A549 (cell line): Measurements from ENCODE around the gene NPM1. TPM values are rescaled to one million over a fixed set of nuclear protein-coding genes. Genes with fewer than 3 reads are reported as not detected.

Source experiments
- ATAC-seq, 2 experiments: fragments of 200-7000 bp in 1 of 2; fragments of >200 bp in 1 of 2; cut with Nextera tagmentation in 1 of 2; cut with Tn5 transposase in 1 of 2; 3 replicates each; pipeline versions ENCODE4 v1.8.0 to v1.9.1; 2018 to 2020; ENCODE audit warnings: mild to moderate bottlenecking in 1 of 2, moderate library complexity in 1 of 2
- CTCF ChIA-PET: fragments of 300-600 bp; sonication (Branson Sonifier 250); formaldehyde crosslinking; extraction: SDS; loops from one replicate; lab custom pipeline; 2021; ENCODE audit warnings: antibody characterized with exemption, inconsistent platforms; lab: Yijun Ruan, JAX
- POLR2A ChIA-PET: fragments of 350-600 bp; formaldehyde crosslinking; extraction: SDS; loops from one replicate; lab custom pipeline; 2021; ENCODE audit warnings: antibody characterized with exemption, inconsistent platforms; lab: Yijun Ruan, JAX
- DNase-seq, 2 experiments: peaks; one replicate each; pipeline versions ENCODE4 v3.0.0 to v3.0.0-alpha.2; 2011 to 2016; ENCODE audit warnings: low read depth in 1 of 2, low spot score in 1 of 2
- FAIRE-seq: peaks from 2 replicates; lab custom pipeline; 2011; peaks lifted over from hg19 to GRCh38; lab: Jason Lieb, UNC
- H3K27ac ChIP-seq, 2 experiments: fragments of >200 bp; sonication (Bioruptor Twin); formaldehyde crosslinking; 3 replicates each; pipeline ENCODE4 v1.5.1; 2016 to 2017
- H3K4me1 ChIP-seq: fragments of >200 bp; sonication (Bioruptor Twin); formaldehyde crosslinking; 3 replicates; pipeline ENCODE4 v1.6.1; 2016
- H3K4me2 ChIP-seq: fragments of >200 bp; sonication (Bioruptor Twin); formaldehyde crosslinking; 3 replicates; pipeline ENCODE4 v1.6.1; 2016
- H3K4me3 ChIP-seq: fragments of >200 bp; sonication (Bioruptor Twin); formaldehyde crosslinking; 3 replicates; pipeline ENCODE4 v1.5.1; 2016
- H3K9me3 ChIP-seq: fragments of >200 bp; sonication (Bioruptor Twin); formaldehyde crosslinking; 3 replicates; pipeline ENCODE4 v1.6.1; 2016
- CBX2 ChIP-seq: fragments of 200-600 bp; sonication (generic); IDR thresholded peaks from 2 replicates; pipeline ENCODE4 v1.6.1; 2016; ENCODE audit warnings: low read depth, mild to moderate bottlenecking, borderline replicate concordance
- CEBPB ChIP-seq, 2 experiments: fragments of >200 bp in 1 of 2; sonication (Bioruptor Twin) in 1 of 2; formaldehyde crosslinking in 1 of 2; IDR thresholded peaks; 2 replicates each; pipeline ENCODE4 v1.6.1; 2012 to 2016
- EHMT2 ChIP-seq: fragments of 200-600 bp; sonication (generic); IDR thresholded peaks from 2 replicates; pipeline ENCODE4 v1.6.1; 2016; ENCODE audit warnings: antibody characterized with exemption, low read depth, mild to moderate bottlenecking, moderate library complexity
- EP300 ChIP-seq, 2 experiments: fragments of >200 bp; sonication (Bioruptor Twin); formaldehyde crosslinking; IDR thresholded peaks; 2 replicates in 1 of 2; 3 replicates in 1 of 2; pipeline ENCODE4 v1.6.1; 2016 to 2017
- ESRRA ChIP-seq: fragments of 150-350 bp; IDR thresholded peaks from 2 replicates; pipeline ENCODE4 v1.6.1; 2014; ENCODE audit warnings: mild to moderate bottlenecking, low read length, borderline replicate concordance
- FOSB ChIP-seq: fragments of 250-450 bp; sonication (Bioruptor Pico); IDR thresholded peaks from 2 replicates; pipeline ENCODE4 v1.5.0; 2020; ENCODE audit warnings: mild to moderate bottlenecking, moderate library complexity
- FOXS1 ChIP-seq: fragments of 250-450 bp; sonication (Bioruptor Pico); IDR thresholded peaks from 2 replicates; pipeline ENCODE4 v1.5.0; 2020; ENCODE audit warnings: mild to moderate bottlenecking, moderate library complexity
- GATA3 ChIP-seq: IDR thresholded peaks from 2 replicates; pipeline ENCODE4 v1.6.1; 2012; ENCODE audit warnings: borderline replicate concordance
- HOXA7 ChIP-seq: fragments of 250-450 bp; sonication (Bioruptor Pico); IDR thresholded peaks from 2 replicates; pipeline ENCODE4 v1.5.0; 2020; ENCODE audit warnings: mild to moderate bottlenecking, moderate library complexity
- HOXB13 ChIP-seq: fragments of 250-450 bp; sonication (Bioruptor Pico); IDR thresholded peaks from 2 replicates; pipeline ENCODE4 v1.5.0; 2020; ENCODE audit warnings: low read depth, mild to moderate bottlenecking, moderate library complexity
- KDM1A ChIP-seq: fragments of 200-600 bp; sonication (generic); IDR thresholded peaks from 2 replicates; pipeline ENCODE4 v1.6.1; 2016; ENCODE audit warnings: low read depth, mild to moderate bottlenecking
- MAFK ChIP-seq: fragments of 450-650 bp; IDR thresholded peaks from 2 replicates; pipeline ENCODE4 v1.6.1; 2014; ENCODE audit not compliant: partially characterized antibody
- NFE2L2 ChIP-seq: fragments of 150-350 bp; conservative IDR thresholded peaks from 2 replicates; pipeline ENCODE4 v1.6.1; 2014; ENCODE audit warnings: low read length
- POLR2A ChIP-seq: IDR thresholded peaks from 2 replicates; pipeline ENCODE4 v1.6.1; 2012; ENCODE audit warnings: mild to moderate bottlenecking, low read length
- POLR2AphosphoS2 ChIP-seq: conservative IDR thresholded peaks from 2 replicates; pipeline ENCODE4 v1.6.1; 2012; ENCODE audit warnings: low read length, improper control_type of control experiment, inconsistent platforms
- RAD21 ChIP-seq, 2 experiments: fragments of >200 bp in 1 of 2; sonication (Bioruptor Twin) in 1 of 2; formaldehyde crosslinking in 1 of 2; IDR thresholded peaks in 1 of 2; conservative IDR thresholded peaks in 1 of 2; 2 replicates in 1 of 2; 3 replicates in 1 of 2; pipeline ENCODE4 v1.6.1; 2012 to 2018; ENCODE audit warnings: inconsistent platforms in 1 of 2
- RNF2 ChIP-seq: fragments of 200-600 bp; sonication (generic); IDR thresholded peaks from 2 replicates; pipeline ENCODE4 v1.6.1; 2016; ENCODE audit warnings: low read depth, mild to moderate bottlenecking, antibody characterized with exemption, moderate library complexity, borderline replicate concordance
- SMC3 ChIP-seq: fragments of >200 bp; sonication (Bioruptor Twin); formaldehyde crosslinking; IDR thresholded peaks from 3 replicates; pipeline ENCODE4 v1.6.1; 2018; ENCODE audit warnings: inconsistent platforms
- TFCP2L1 ChIP-seq: fragments of 250-450 bp; sonication (Bioruptor Pico); IDR thresholded peaks from 2 replicates; pipeline ENCODE4 v1.5.0; 2021; ENCODE audit warnings: mild to moderate bottlenecking
- ZFP36 ChIP-seq: fragments of 450-650 bp; IDR thresholded peaks from 2 replicates; pipeline ENCODE4 v1.6.1; 2014; ENCODE audit warnings: borderline replicate concordance; ENCODE audit not compliant: partially characterized antibody
- ZNF302 ChIP-seq: fragments of 250-450 bp; sonication (Bioruptor Pico); IDR thresholded peaks from 2 replicates; pipeline ENCODE4 v1.9.0; 2021; ENCODE audit warnings: inconsistent platforms, mild to moderate bottlenecking, moderate library complexity
- ZSCAN20 ChIP-seq: fragments of 250-450 bp; sonication (Bioruptor Pico); IDR thresholded peaks from 2 replicates; pipeline ENCODE4 v1.8.0; 2022; ENCODE audit warnings: mild to moderate bottlenecking, moderate library complexity
- WGBS: methylation state at CpG from one replicate; pipeline ENCODE4 v1.1.6; 2017; ENCODE audit errors: missing lambda C conversion rate; 5-methylcytosine and 5-hydroxymethylcytosine counted together
- polyA plus RNA-seq, 4 experiments: library from polyadenylated mRNA; depleted of rRNA in 3 of 4; stranded (reverse); fragments of >200 nt; fragmentation: RNase III in 1 of 4; extraction: RNeasy Plus Mini Kit Qiagen cat#74134 plus additional on column Dnase treatment in 1 of 4; gene quantifications; 2 replicates in 3 of 4; 3 replicates in 1 of 4; pipeline ENCODE4 v1.2.3, GENCODE V29; 2011 to 2017
- TF ChIP-seq, protein P1 (sequence below): IDR thresholded peaks from 2 replicates; pipeline ENCODE4 v1.6.1; 2012
- TF ChIP-seq, protein P2 (sequence below): fragments of 250-450 bp; sonication (Bioruptor Pico); IDR thresholded peaks from 2 replicates; pipeline ENCODE4 v1.5.0; 2020; ENCODE audit warnings: low read depth, mild to moderate bottlenecking, moderate library complexity
- TF ChIP-seq, protein P3 (sequence below): fragments of 450-650 bp; IDR thresholded peaks from 2 replicates; pipeline ENCODE4 v1.6.1; 2014; ENCODE audit warnings: antibody characterized with exemption
- TF ChIP-seq, protein P4 (sequence below): IDR thresholded peaks from 2 replicates; pipeline ENCODE4 v1.6.1; 2012; ENCODE audit warnings: low read depth, borderline replicate concordance
- TF ChIP-seq, protein P5 (sequence below): fragments of >200 bp; sonication (Bioruptor Twin); formaldehyde crosslinking; IDR thresholded peaks from 3 replicates; pipeline ENCODE4 v1.6.1; 2016

Gene NPM1
- polyA plus RNA-seq, 2 of the 4 experiments (the other 2 are of a cell fraction) = 3,380 to 5,196 TPM

DNA sequence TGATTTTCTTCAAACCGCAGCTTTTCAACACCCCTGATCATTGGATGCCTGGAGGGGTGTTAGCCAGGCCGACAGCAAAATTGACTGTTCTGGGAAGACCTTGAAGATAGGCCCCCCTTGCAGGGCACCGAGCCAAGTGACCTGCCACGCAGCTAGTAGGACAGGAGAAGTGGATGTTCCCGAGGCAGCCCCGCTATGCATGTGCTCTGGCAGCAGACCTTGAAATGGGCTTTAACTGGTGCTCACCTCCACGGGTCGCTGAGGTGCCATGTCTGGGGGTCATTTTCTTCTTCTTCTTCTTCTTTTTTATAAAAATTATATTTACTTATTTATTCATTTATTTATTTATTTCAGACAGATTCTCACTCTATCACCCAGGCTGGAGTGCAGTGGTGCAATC lies 44.4 kb downstream of the NPM1 start:
- no peaks in the 10 kb centered on the region for H3K4me1 ChIP-seq
- H3K27ac ChIP-seq = no peak overlapping the region
- DNase-seq (no peak), ATAC-seq (no peak), FAIRE-seq (no peak)
- 84% methylated on average over 8 of the region's 8 CpGs for WGBS
- CTCF ChIA-PET = interaction anchor here (1.1 kb wide), 1 partner anchor 13 kb away, joined by 5 read pairs; the partner anchor contains the start of gene FGF18
- no peaks in the 10 kb centered on the region for H3K9me3 ChIP-seq
- TF ChIP-seq, protein P1, sequence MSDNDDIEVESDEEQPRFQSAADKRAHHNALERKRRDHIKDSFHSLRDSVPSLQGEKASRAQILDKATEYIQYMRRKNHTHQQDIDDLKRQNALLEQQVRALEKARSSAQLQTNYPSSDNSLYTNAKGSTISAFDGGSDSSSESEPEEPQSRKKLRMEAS = no peak
- TF ChIP-seq, protein P2, sequence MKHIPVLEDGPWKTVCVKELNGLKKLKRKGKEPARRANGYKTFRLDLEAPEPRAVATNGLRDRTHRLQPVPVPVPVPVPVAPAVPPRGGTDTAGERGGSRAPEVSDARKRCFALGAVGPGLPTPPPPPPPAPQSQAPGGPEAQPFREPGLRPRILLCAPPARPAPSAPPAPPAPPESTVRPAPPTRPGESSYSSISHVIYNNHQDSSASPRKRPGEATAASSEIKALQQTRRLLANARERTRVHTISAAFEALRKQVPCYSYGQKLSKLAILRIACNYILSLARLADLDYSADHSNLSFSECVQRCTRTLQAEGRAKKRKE (CRISPR knock-in tag) = no peak
- TF ChIP-seq ESRRA (no peak), SMC3 (no peak), POLR2AphosphoS2 (no peak), RNF2 (no peak), ZSCAN20 (CRISPR knock-in tag) (no peak), CBX2 (no peak), ZNF302 (CRISPR knock-in tag) (no peak), TFCP2L1 (CRISPR knock-in tag) (no peak), MAFK (no peak), POLR2A (no peak), KDM1A (no peak)
- TF ChIP-seq, protein P3, sequence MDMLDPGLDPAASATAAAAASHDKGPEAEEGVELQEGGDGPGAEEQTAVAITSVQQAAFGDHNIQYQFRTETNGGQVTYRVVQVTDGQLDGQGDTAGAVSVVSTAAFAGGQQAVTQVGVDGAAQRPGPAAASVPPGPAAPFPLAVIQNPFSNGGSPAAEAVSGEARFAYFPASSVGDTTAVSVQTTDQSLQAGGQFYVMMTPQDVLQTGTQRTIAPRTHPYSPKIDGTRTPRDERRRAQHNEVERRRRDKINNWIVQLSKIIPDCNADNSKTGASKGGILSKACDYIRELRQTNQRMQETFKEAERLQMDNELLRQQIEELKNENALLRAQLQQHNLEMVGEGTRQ = no peak
- TF ChIP-seq, all 56 proteins: peak for 0
- Histone ChIP-seq H3K4me3 (no peak overlapping the region), H3K4me2 (no peak overlapping the region)
- POLR2A ChIA-PET = no interaction called here

DNA sequence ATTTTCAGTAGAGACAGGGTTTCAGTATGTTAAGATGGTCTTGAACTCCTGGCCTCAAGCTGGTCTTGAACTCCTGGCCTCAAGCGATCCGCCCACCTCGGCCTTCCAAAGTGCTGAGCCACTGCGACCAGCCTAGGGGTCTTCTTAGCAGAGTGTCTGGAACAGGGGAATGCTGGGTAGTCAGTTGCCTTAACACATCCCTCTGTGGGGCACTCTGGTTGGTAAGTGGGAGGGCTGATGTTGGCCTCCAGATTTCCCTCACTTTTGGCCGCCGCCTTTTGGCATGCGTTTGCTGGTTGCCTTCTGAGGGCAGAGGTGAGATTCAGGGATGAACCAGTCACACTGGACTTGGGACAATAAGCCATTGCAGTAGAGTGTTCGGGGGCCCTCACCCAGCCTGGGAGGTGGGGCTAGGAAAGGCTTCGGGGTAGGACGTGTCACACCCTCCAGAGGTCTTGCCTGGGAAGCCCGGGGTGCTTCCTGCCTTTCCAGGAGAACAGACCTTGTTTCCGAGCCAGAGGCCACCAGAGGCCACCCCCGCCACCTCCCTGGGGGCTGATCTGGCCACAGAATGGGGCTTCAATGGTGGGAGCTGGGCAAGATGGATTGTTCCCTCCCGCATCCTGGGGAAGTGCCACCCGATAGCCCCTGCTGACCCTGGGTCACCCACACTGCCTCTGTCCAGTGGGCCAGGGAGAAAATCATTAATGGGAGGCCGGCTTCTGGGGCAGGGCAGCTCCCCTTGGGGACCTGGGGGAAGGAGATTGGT lies 45.1 kb downstream of the NPM1 start:
- no peak overlapping the region for H3K27ac ChIP-seq
- ChIA-PET POLR2A (no interaction called here), CTCF (interaction anchor here (1.1 kb wide), 1 partner anchor 14 kb away, joined by 5 read pairs; the partner anchor contains the start of gene FGF18)
- H3K4me3 ChIP-seq = no peak overlapping the region
- DNase-seq (no peak), FAIRE-seq (no peak), ATAC-seq (no peak)
- 79% methylated on average over 15 of the region's 16 CpGs for WGBS
- TF ChIP-seq CBX2 (no peak), GATA3 (no peak), HOXB13 (CRISPR knock-in tag) (no peak), EP300 (IDR thresholded peaks at IDR 0.05) (no peak), TFCP2L1 (CRISPR knock-in tag) (no peak), ZSCAN20 (CRISPR knock-in tag) (no peak)
- no peaks in the 10 kb centered on the region for H3K9me3 ChIP-seq
- no peak overlapping the region for H3K4me2 ChIP-seq
- no peaks in the 10 kb centered on the region for H3K4me1 ChIP-seq

DNA sequence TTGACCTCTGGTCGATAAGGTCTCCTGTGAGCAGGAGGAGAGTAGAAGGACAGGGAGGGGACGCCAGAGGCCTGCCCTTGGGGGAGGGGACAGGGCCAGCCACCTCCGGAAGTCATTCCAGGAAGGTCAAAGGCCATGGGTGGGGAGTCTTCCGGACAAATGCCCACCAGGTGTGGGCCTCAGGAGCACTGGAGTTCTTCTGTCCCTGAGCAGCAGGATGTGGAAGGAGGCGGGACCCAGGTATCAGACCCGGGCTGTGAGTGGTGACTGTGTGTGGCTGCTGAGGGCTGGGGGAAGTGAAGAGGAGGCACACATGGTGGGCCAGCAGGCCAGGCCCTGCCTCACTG lies 45.7 kb downstream of the NPM1 start:
- no peak for ATAC-seq
- Histone ChIP-seq H3K4me2 (no peak overlapping the region), H3K27ac (no peak overlapping the region), H3K9me3 (no peaks in the 10 kb centered on the region), H3K4me3 (no peak overlapping the region), H3K4me1 (no peaks in the 10 kb centered on the region)
- TF ChIP-seq CBX2 (no peak), RNF2 (no peak), HOXA7 (no peak), ZFP36 (no peak), CEBPB (IDR thresholded peaks at IDR 0.05) (no peak), EHMT2 (no peak), SMC3 (no peak), FOSB (no peak), NFE2L2 (no peak), RAD21 (conservative IDR thresholded peaks at IDR 0.05 in 1 of 2, IDR thresholded peaks at IDR 0.05 in 1 of 2) (no peak), FOXS1 (no peak)
- TF ChIP-seq, protein P3 = no peak
- TF ChIP-seq, protein P4, sequence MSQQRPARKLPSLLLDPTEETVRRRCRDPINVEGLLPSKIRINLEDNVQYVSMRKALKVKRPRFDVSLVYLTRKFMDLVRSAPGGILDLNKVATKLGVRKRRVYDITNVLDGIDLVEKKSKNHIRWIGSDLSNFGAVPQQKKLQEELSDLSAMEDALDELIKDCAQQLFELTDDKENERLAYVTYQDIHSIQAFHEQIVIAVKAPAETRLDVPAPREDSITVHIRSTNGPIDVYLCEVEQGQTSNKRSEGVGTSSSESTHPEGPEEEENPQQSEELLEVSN = no peak
- TF ChIP-seq, protein P5, sequence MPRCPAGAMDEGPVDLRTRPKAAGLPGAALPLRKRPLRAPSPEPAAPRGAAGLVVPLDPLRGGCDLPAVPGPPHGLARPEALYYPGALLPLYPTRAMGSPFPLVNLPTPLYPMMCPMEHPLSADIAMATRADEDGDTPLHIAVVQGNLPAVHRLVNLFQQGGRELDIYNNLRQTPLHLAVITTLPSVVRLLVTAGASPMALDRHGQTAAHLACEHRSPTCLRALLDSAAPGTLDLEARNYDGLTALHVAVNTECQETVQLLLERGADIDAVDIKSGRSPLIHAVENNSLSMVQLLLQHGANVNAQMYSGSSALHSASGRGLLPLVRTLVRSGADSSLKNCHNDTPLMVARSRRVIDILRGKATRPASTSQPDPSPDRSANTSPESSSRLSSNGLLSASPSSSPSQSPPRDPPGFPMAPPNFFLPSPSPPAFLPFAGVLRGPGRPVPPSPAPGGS = no peak
- WGBS = 70% methylated on average over 4 of the region's 6 CpGs
- DNase-seq = no peak
- POLR2A ChIA-PET = no interaction called here
- CTCF ChIA-PET = interaction anchor here (0.7 kb wide), 1 partner anchor 10 kb away, joined by 3 read pairs; no protein-coding TSS in a partner anchor
- FAIRE-seq = no peak
